ENCODE measurements around the gene MXD3. TPM values are rescaled to one million over a fixed set of nuclear protein-coding genes. Genes with fewer than 3 reads are reported as not detected.

Gene MXD3
- total and polyA plus RNA-seq, 2 donors (not counting 3 experiments of a cell fraction or from before 2014, with no cell fraction given), result 38.4 to 44.2 TPM

DNA sequence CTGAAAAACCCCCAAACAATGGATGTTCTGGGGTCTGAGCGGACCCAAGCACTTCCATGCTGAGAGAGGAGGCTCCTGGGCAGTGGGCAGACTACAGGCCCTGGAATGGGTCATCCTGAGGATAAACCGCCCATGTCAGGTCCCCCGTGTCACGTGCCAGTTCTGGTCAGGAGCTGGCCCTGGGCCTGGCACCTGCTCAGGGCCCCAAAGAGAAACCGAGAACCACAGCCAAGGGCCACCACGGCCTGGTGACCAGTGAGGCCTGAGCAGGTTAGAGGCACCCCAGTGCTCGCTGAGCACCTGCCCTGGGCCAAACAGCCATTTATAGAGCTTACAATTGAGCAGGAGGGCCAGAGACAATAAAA lies 24.0 kb upstream of the MXD3 start:
- H3K9me3 ChIP-seq (replicated peaks; ENCODE audit: control insufficient read depth, insufficient read depth, low read length), result no peaks in the 10 kb centered on the region
- no peaks in the 10 kb centered on the region for H3K27me3 ChIP-seq (ENCODE audit: control insufficient read depth in 2 of 2, insufficient read depth in 2 of 2, low read length in 2 of 2)
- ChIA-PET CTCF (interaction anchor here (0.7 to 2.4 kb wide), 7 partner anchors 8 to 221 kb away, joined by 3 to 7 read pairs (median 5); no protein-coding TSS in a partner anchor), POLR2A (no interaction called here)
- no peak for TF ChIP-seq GATA2 (IDR thresholded peaks at IDR 0.05; ENCODE audit: insufficient read depth, insufficient read length, low read depth, low read length)
- TF ChIP-seq FOS (IDR thresholded peaks at IDR 0.05; ENCODE audit: borderline replicate concordance, insufficient read depth, low read length), result no peak
- TF ChIP-seq POLR2AphosphoS5 (IDR thresholded peaks at IDR 0.05; ENCODE audit: insufficient read depth, low read depth, low read length), result no peak
- TF ChIP-seq MYC (IDR thresholded peaks at IDR 0.05; ENCODE audit: low read depth, low read length), result no peak
- TF ChIP-seq, protein P1, sequence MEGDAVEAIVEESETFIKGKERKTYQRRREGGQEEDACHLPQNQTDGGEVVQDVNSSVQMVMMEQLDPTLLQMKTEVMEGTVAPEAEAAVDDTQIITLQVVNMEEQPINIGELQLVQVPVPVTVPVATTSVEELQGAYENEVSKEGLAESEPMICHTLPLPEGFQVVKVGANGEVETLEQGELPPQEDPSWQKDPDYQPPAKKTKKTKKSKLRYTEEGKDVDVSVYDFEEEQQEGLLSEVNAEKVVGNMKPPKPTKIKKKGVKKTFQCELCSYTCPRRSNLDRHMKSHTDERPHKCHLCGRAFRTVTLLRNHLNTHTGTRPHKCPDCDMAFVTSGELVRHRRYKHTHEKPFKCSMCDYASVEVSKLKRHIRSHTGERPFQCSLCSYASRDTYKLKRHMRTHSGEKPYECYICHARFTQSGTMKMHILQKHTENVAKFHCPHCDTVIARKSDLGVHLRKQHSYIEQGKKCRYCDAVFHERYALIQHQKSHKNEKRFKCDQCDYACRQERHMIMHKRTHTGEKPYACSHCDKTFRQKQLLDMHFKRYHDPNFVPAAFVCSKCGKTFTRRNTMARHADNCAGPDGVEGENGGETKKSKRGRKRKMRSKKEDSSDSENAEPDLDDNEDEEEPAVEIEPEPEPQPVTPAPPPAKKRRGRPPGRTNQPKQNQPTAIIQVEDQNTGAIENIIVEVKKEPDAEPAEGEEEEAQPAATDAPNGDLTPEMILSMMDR (IDR thresholded peaks at IDR 0.05; ENCODE audit: extremely low read depth in 1 of 2, insufficient read depth in 1 of 2, low read depth in 1 of 2, low read length in 2 of 2), result no peak
- TF ChIP-seq, protein P2, sequence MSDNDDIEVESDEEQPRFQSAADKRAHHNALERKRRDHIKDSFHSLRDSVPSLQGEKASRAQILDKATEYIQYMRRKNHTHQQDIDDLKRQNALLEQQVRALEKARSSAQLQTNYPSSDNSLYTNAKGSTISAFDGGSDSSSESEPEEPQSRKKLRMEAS (IDR thresholded peaks at IDR 0.05; ENCODE audit: insufficient read depth, insufficient read length), result no peak
- TF ChIP-seq EZH2 (IDR thresholded peaks at IDR 0.05; ENCODE audit: borderline replicate concordance, low read depth, low read length, severe bottlenecking), result no peak
- no peak for TF ChIP-seq POLR2A (IDR thresholded peaks at IDR 0.05; ENCODE audit: low read depth, low read length)
- no peak for TF ChIP-seq JUN (IDR thresholded peaks at IDR 0.05; ENCODE audit: borderline replicate concordance, insufficient read depth, insufficient read length, low read depth)
- no peaks in the 10 kb centered on the region for H3K9me1 ChIP-seq (replicated peaks; ENCODE audit: control insufficient read depth, extremely low read depth, insufficient read depth, low read length)
- no peak for DNase-seq (ENCODE audit: low read depth, low spot score)
- no peak overlapping the region for H2AFZ ChIP-seq (ENCODE audit: low read depth, low read length)
- no peak for FAIRE-seq
- peaks cover 0 to 61% of the 10 kb centered on the region in 2 experiments for H3K36me3 ChIP-seq (ENCODE audit: control insufficient read depth in 2 of 2, extremely low read depth in 1 of 2, insufficient read depth in 2 of 2, low read length in 2 of 2)
- no peak overlapping the region for H3K27ac ChIP-seq (ENCODE audit: insufficient read depth, low read depth, low read length)
- H3K4me3 ChIP-seq (replicated peaks in 1 of 3; ENCODE audit: insufficient read depth in 1 of 3, low read depth in 1 of 3, low read length in 3 of 3), result no peak overlapping the region
- no peaks in the 10 kb centered on the region for H3K4me1 ChIP-seq (ENCODE audit: control insufficient read depth, extremely low read depth, insufficient read depth, low read length)
- H3K79me2 ChIP-seq (ENCODE audit: control insufficient read depth, insufficient read depth, low read length), result peaks cover 8% of the 10 kb centered on the region
- intact Hi-C loops (cut with micrococcal nuclease), result loop anchor here (1.0 kb wide), 1 partner anchor 17 kb away; no protein-coding TSS in a partner anchor
- no peaks in the 10 kb centered on the region for H4K20me1 ChIP-seq (replicated peaks; ENCODE audit: control insufficient read depth, extremely low read depth, insufficient read depth, low read length)
- dilution Hi-C loops (cut with MboI; ENCODE audit: extremely low pct_ligation_motif_present, low sequenced_read_pairs), result no loop called here
- no peak overlapping the region for H3K9ac ChIP-seq (replicated peaks; ENCODE audit: extremely low read depth, insufficient read depth, low read length)
- no peak overlapping the region for H3K4me2 ChIP-seq (ENCODE audit: insufficient read depth, low read length)
- no TSS peak for BruUV-seq (replicated peaks)

Data from endothelial cell of umbilical vein (primary cell).